GM21515 (cell line): ENCODE data around the gene ABHD12B.
"Not testable (repeated sequence)": the region's sequence is repeated elsewhere in the genome, so short reads cannot be mapped to it uniquely, and the experiment has no call there.

Source experiments
- ATAC-seq: cut with Tn5 transposase; IDR thresholded peaks from one replicate; pipeline ENCODE4 v1.9.1; 2021; ENCODE audit not compliant: unreplicated experiment

Gene ABHD12B

GRCh38 chr14:50883827-50884197 is 12.0 kb downstream of the ABHD12B start:
- ATAC-seq: no peak

GRCh38 chr14:50887476-50887875 is 15.6 kb downstream of the ABHD12B start:
- ATAC-seq: no peak

GRCh38 chr14:50892255-50892654 is 20.4 kb downstream of the ABHD12B start:
- ATAC-seq: no peak

- ATAC-seq: not testable (repeated sequence)
These were observed 24.6 kb downstream of the ABHD12B start for GRCh38 chr14:50896421-50896820.

GRCh38 chr14:50897005-50897404 is 25.2 kb downstream of the ABHD12B start:
- not testable (repeated sequence) for ATAC-seq

GRCh38 chr14:50897658-50898175 is 25.9 kb downstream of the ABHD12B start:
- no peak for ATAC-seq

- no peak for ATAC-seq
These were observed 29.5 kb downstream of the ABHD12B start for GRCh38 chr14:50901361-50901760.

- no peak for ATAC-seq
These were observed 32.9 kb downstream of the ABHD12B start for GRCh38 chr14:50904719-50905118.

GRCh38 chr14:50906326-50907065 is 34.6 kb downstream of the ABHD12B start:
- ATAC-seq: no peak

- ATAC-seq: no peak
These were observed 38.9 kb downstream of the ABHD12B start for GRCh38 chr14:50910495-50911420.

- ATAC-seq: no peak
These were observed 45.6 kb downstream of the ABHD12B start for GRCh38 chr14:50917449-50917848.

- ATAC-seq: not testable (repeated sequence)
These were observed 47.7 kb downstream of the ABHD12B start for GRCh38 chr14:50919524-50919923.

GRCh38 chr14:50920482-50921230 is 48.8 kb downstream of the ABHD12B start:
- ATAC-seq: no peak

GRCh38 chr14:50922803-50923202 is 51.0 kb downstream of the ABHD12B start:
- ATAC-seq: no peak

GRCh38 chr14:50924236-50924635 is 52.4 kb downstream of the ABHD12B start:
- no peak for ATAC-seq

- ATAC-seq: no peak
These were observed 53.0 kb downstream of the ABHD12B start for GRCh38 chr14:50924843-50925242.

GRCh38 chr14:50926851-50927386 is 55.1 kb downstream of the ABHD12B start:
- ATAC-seq: no peak

- no peak for ATAC-seq
These were observed 56.3 kb downstream of the ABHD12B start for GRCh38 chr14:50928002-50928635.

- ATAC-seq: no peak
These were observed 57.7 kb downstream of the ABHD12B start for GRCh38 chr14:50929506-50929905.

- no peak for ATAC-seq
These were observed 59.7 kb downstream of the ABHD12B start for GRCh38 chr14:50931559-50931958.
